Peyer's patch (tissue), 4 donors: Measurements from ENCODE around the gene PTPRA. TPM values are rescaled to one million over a fixed set of nuclear protein-coding genes. Genes with fewer than 3 reads are reported as not detected.

ENCODE experiments used
- DNase-seq, 3 donors: peaks; one replicate each; pipeline ENCODE4 v3.0.0-alpha.2; 2017 to 2019
- H3K27ac ChIP-seq, 4 donors: fragments of 200-600 bp; sonication (generic); one replicate each; pipeline ENCODE4 v1.5.1; 2016 to 2019
- H3K27me3 ChIP-seq, 2 donors: fragments of 200-600 bp; sonication (generic); one replicate each; pipeline ENCODE4 v1.5.1; 2019
- H3K36me3 ChIP-seq, 3 donors: fragments of 200-600 bp; sonication (generic); one replicate each; pipeline ENCODE4 v1.5.1; 2016 to 2019
- H3K4me1 ChIP-seq, 4 donors: fragments of 200-600 bp; sonication (generic); one replicate each; pipeline ENCODE4 v1.5.1; 2016 to 2019
- H3K4me3 ChIP-seq, 4 donors: fragments of 200-600 bp; sonication (generic); 1 replicate in 3 of 4; 2 replicates in 1 of 4; pipeline ENCODE4 v1.5.1; 2016 to 2019; ENCODE audit warnings: mild to moderate bottlenecking in 1 of 4
- H3K9me3 ChIP-seq, 4 donors: fragments of 200-600 bp; sonication (generic); one replicate each; pipeline ENCODE4 v1.5.1; 2016 to 2019; ENCODE audit warnings: mild to moderate bottlenecking in 1 of 4
- CTCF ChIP-seq, 6 experiments: fragments of 450-650 bp in 4 of 6; fragments of 200-600 bp in 2 of 6; sonication (generic) in 1 of 6; IDR thresholded peaks; one replicate each; pipeline ENCODE4 v1.5.1; 2017 to 2019; ENCODE audit warnings: antibody characterized with exemption in 6 of 6, mild to moderate bottlenecking in 3 of 6, moderate library complexity in 1 of 6
- POLR2A ChIP-seq, 2 donors: fragments of 450-650 bp; IDR thresholded peaks; one replicate each; pipeline ENCODE4 v1.5.1; 2017; ENCODE audit warnings: antibody characterized with exemption in 2 of 2, mild to moderate bottlenecking in 2 of 2, moderate library complexity in 2 of 2
- total RNA-seq, 4 donors: library from RNA; depleted of rRNA; stranded (reverse); fragments of >200 nt; gene quantifications; one replicate each; pipeline ENCODE4 v1.1.0, GENCODE V29; 2016

The PTPRA gene
- total RNA-seq, 4 donors from 2014 or later: 22.8 to 52.8 (median 36.5) TPM

- Histone ChIP-seq H3K27me3 (peaks cover 0 to 7% of the 10 kb centered on the region in 2 donors), H3K9me3 (no peaks in the 10 kb centered on the region), H3K4me3 (no peak overlapping the region), H3K27ac (no peak overlapping the region), H3K4me1 (peaks cover 0 to 15% (median 2%) of the 10 kb centered on the region in 4 donors), H3K36me3 (no peaks in the 10 kb centered on the region)
- no peak for TF ChIP-seq CTCF (IDR thresholded peaks at IDR 0.05)
- no peak for TF ChIP-seq POLR2A (IDR thresholded peaks at IDR 0.05)
- no peak for DNase-seq
Measured at GRCh38 chr20:3068075-3068474, 194.8 kb downstream of the PTPRA start.

- Histone ChIP-seq H3K27me3 (peaks cover 0 to 7% of the 10 kb centered on the region in 2 donors), H3K36me3 (no peaks in the 10 kb centered on the region), H3K4me1 (peaks cover 0 to 15% (median 2%) of the 10 kb centered on the region in 4 donors), H3K4me3 (no peak overlapping the region), H3K27ac (no peak overlapping the region), H3K9me3 (no peaks in the 10 kb centered on the region)
- peak in 4 of 6 experiments; percentile 9 to 35 (median 27) for TF ChIP-seq CTCF (IDR thresholded peaks at IDR 0.05)
- no peak for TF ChIP-seq POLR2A (IDR thresholded peaks at IDR 0.05)
- no peak for DNase-seq
Measured at GRCh38 chr20:3068986-3069900, 196.0 kb downstream of the PTPRA start.

- DNase-seq: no peak
- peaks cover 0 to 15% (median 2%) of the 10 kb centered on the region in 4 donors for H3K4me1 ChIP-seq
- TF ChIP-seq CTCF (IDR thresholded peaks at IDR 0.05): no peak
- TF ChIP-seq POLR2A (IDR thresholded peaks at IDR 0.05): no peak
Measured at GRCh38 chr20:3070725-3071124, 197.4 kb downstream of the PTPRA start.

GRCh38 chr20:3071266-3071609 is 198.0 kb downstream of the PTPRA start:
- TF ChIP-seq POLR2A (IDR thresholded peaks at IDR 0.05) (no peak), CTCF (IDR thresholded peaks at IDR 0.05) (no peak)
- Histone ChIP-seq H3K27me3 (peaks cover 0 to 7% of the 10 kb centered on the region in 2 donors), H3K4me3 (peak overlapping the region; percentile 47 to 75 (median 69)), H3K9me3 (no peaks in the 10 kb centered on the region), H3K36me3 (no peaks in the 10 kb centered on the region), H3K27ac (peak overlapping the region in 1 of 4 donors; percentile 63), H3K4me1 (peaks cover 0 to 15% (median 2%) of the 10 kb centered on the region in 4 donors)
- no peak for DNase-seq

More at GRCh38 chr20:3070725-3071124, 197.4 kb downstream of the PTPRA start:
- Histone ChIP-seq H3K27me3 (peaks cover 0 to 7% of the 10 kb centered on the region in 2 donors), H3K9me3 (no peaks in the 10 kb centered on the region), H3K4me3 (no peak overlapping the region), H3K36me3 (no peaks in the 10 kb centered on the region), H3K27ac (no peak overlapping the region)

GRCh38 chr20:3071610-3072529 is 198.6 kb downstream of the PTPRA start, which contains the start of gene OXT:
TSS of gene OXT (plus strand) at chr20:3071620. CDS start at chr20:3071656, 36 bp downstream.
- TF ChIP-seq POLR2A (IDR thresholded peaks at IDR 0.05) (no peak), CTCF (IDR thresholded peaks at IDR 0.05) (no peak)
- Histone ChIP-seq H3K27me3 (peaks cover 0 to 7% of the 10 kb centered on the region in 2 donors), H3K4me3 (peak within 1 kb of the TSS; percentile 47 to 75 (median 69)), H3K36me3 (no peaks in the 10 kb centered on the region), H3K9me3 (no peaks in the 10 kb centered on the region), H3K4me1 (peaks cover 0 to 15% (median 2%) of the 10 kb centered on the region in 4 donors), H3K27ac (peak within 1 kb of the TSS in 1 of 4 donors; percentile 63)
- DNase-seq: peak; percentile 58 to 80 (median 69)
